Fibroblast of lung (primary cell): Measurements from ENCODE around the gene VTI1A. TPM values are rescaled to one million over a fixed set of nuclear protein-coding genes. Genes with fewer than 3 reads are reported as not detected.

Experiments used
- DNase-seq, 2 donors: peaks; one replicate each; pipeline versions ENCODE4 v3.0.0 to v3.0.0-alpha.2; 2010; ENCODE audit warnings: low read depth in 2 of 2
- H2AFZ ChIP-seq: 2 replicates; pipeline ENCODE4 v1.5.1; 2012; ENCODE audit warnings: low read length, control low read depth, inconsistent platforms
- H3K27ac ChIP-seq: 2 replicates; pipeline ENCODE4 v1.5.1; 2011; ENCODE audit warnings: low read length, control low read depth; ENCODE audit not compliant: insufficient read depth
- H3K27me3 ChIP-seq: 2 replicates; pipeline ENCODE4 v1.5.1; 2011; ENCODE audit warnings: mild to moderate bottlenecking, low read length; ENCODE audit not compliant: control insufficient read depth, insufficient read depth
- H3K36me3 ChIP-seq: 2 replicates; pipeline ENCODE4 v1.5.1; 2011; ENCODE audit warnings: low read length; ENCODE audit not compliant: control insufficient read depth, insufficient read depth
- H3K4me1 ChIP-seq: 2 replicates; pipeline ENCODE4 v1.5.1; 2011; ENCODE audit warnings: low read length; ENCODE audit not compliant: control insufficient read depth, insufficient read depth; ENCODE audit errors: extremely low read depth
- H3K4me2 ChIP-seq: 2 replicates; pipeline ENCODE4 v1.5.1; 2011; ENCODE audit warnings: low read length, control low read depth; ENCODE audit not compliant: insufficient read depth; ENCODE audit errors: extremely low read depth
- H3K4me3 ChIP-seq, 4 experiments: fragments of 200-600 bp in 1 of 4; sonication (generic) in 1 of 4; replicated peaks in 1 of 4; 2 replicates each; pipeline ENCODE4 v1.5.1; 2011 to 2016; ENCODE audit warnings: low read length in 4 of 4, low read depth in 3 of 4, mild to moderate bottlenecking in 3 of 4, control low read depth in 2 of 4, inconsistent platforms in 1 of 4, mixed read lengths in 1 of 4; ENCODE audit not compliant: insufficient read depth in 1 of 4; ENCODE audit errors: control extremely low read depth in 1 of 4
- H3K79me2 ChIP-seq: 2 replicates; pipeline ENCODE4 v1.5.1; 2012; ENCODE audit warnings: mild to moderate bottlenecking, low read length, inconsistent platforms; ENCODE audit not compliant: control insufficient read depth, insufficient read depth
- H3K9ac ChIP-seq: 2 replicates; pipeline ENCODE4 v1.5.1; 2011; ENCODE audit warnings: mild to moderate bottlenecking, low read length, control low read depth; ENCODE audit not compliant: insufficient read depth
- H3K9me3 ChIP-seq: 2 replicates; pipeline ENCODE4 v1.5.1; 2012; ENCODE audit warnings: low read depth, low read length; ENCODE audit not compliant: control insufficient read depth, insufficient read depth
- H4K20me1 ChIP-seq: 2 replicates; pipeline ENCODE4 v1.5.1; 2011; ENCODE audit warnings: low read length; ENCODE audit not compliant: control insufficient read depth, insufficient read depth; ENCODE audit errors: extremely low read depth
- EZH2 ChIP-seq: IDR thresholded peaks from 2 replicates; pipeline ENCODE4 v1.5.1; 2012; ENCODE audit warnings: low read length, control low read depth, mild to moderate bottlenecking; ENCODE audit errors: missing control alignments
- polyA plus RNA-seq, 2 donors: library from polyadenylated mRNA; depleted of rRNA in 1 of 2; stranded (reverse) in 1 of 2; unstranded in 1 of 2; fragments of >200 nt; gene quantifications; 2 replicates each; pipeline ENCODE4 v1.2.1, GENCODE V29; 2011 to 2012; ENCODE audit warnings: missing spikeins in 1 of 2
- total RNA-seq: library from RNA; depleted of rRNA; stranded (reverse); fragments of >200 nt; gene quantifications from 2 replicates; pipeline ENCODE4 v1.2.1, GENCODE V29; 2014
- TF ChIP-seq, protein P1 (sequence below), 2 donors: IDR thresholded peaks in 1 of 2; conservative IDR thresholded peaks in 1 of 2; 1 replicate in 1 of 2; 2 replicates in 1 of 2; pipeline ENCODE4 v1.5.1; 2011 to 2012; ENCODE audit warnings: low read length in 2 of 2, control low read depth in 1 of 2, inconsistent platforms in 1 of 2, low read depth in 1 of 2, mild to moderate bottlenecking in 1 of 2

Gene VTI1A
- total and polyA plus RNA-seq, 2 donors (not counting 1 experiment from before 2014, with no cell fraction given), result 19.1 to 30.9 TPM

DNA sequence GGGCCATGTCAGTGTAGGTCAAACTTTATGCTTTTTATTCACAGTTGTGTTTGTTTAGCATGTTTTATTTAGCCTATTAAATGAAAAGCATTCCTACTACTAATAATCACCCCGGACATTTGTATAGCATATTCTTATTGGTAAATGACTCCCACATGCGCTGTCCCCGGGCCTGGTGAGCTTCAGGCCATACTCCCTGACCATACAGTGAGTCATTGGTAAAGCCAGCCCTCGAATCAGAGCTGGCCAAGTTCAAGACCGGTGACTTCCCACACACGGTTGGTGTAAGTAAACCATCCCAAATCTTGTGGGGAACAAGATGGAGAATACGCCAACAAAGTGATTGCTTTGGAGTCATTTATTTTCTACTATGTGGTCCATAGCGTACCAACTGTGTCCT is 264.4 kb downstream of the VTI1A start:
- TF ChIP-seq EZH2, result no peak
- TF ChIP-seq, protein P1, sequence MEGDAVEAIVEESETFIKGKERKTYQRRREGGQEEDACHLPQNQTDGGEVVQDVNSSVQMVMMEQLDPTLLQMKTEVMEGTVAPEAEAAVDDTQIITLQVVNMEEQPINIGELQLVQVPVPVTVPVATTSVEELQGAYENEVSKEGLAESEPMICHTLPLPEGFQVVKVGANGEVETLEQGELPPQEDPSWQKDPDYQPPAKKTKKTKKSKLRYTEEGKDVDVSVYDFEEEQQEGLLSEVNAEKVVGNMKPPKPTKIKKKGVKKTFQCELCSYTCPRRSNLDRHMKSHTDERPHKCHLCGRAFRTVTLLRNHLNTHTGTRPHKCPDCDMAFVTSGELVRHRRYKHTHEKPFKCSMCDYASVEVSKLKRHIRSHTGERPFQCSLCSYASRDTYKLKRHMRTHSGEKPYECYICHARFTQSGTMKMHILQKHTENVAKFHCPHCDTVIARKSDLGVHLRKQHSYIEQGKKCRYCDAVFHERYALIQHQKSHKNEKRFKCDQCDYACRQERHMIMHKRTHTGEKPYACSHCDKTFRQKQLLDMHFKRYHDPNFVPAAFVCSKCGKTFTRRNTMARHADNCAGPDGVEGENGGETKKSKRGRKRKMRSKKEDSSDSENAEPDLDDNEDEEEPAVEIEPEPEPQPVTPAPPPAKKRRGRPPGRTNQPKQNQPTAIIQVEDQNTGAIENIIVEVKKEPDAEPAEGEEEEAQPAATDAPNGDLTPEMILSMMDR (conservative IDR thresholded peaks at IDR 0.05 in 1 of 2, IDR thresholded peaks at IDR 0.05 in 1 of 2; ENCODE audit: low read depth in 1 of 2, low read length in 2 of 2), result no peak
- Histone ChIP-seq H3K27me3 (no peaks in the 10 kb centered on the region), H3K9ac (no peak overlapping the region), H3K9me3 (no peaks in the 10 kb centered on the region), H2AFZ (no peak overlapping the region), H4K20me1 (no peaks in the 10 kb centered on the region), H3K4me3 (no peak overlapping the region), H3K79me2 (no peaks in the 10 kb centered on the region), H3K4me2 (no peak overlapping the region), H3K36me3 (no peaks in the 10 kb centered on the region), H3K27ac (no peak overlapping the region), H3K4me1 (no peaks in the 10 kb centered on the region)
- DNase-seq, result peak; percentile 24 to 72

DNA sequence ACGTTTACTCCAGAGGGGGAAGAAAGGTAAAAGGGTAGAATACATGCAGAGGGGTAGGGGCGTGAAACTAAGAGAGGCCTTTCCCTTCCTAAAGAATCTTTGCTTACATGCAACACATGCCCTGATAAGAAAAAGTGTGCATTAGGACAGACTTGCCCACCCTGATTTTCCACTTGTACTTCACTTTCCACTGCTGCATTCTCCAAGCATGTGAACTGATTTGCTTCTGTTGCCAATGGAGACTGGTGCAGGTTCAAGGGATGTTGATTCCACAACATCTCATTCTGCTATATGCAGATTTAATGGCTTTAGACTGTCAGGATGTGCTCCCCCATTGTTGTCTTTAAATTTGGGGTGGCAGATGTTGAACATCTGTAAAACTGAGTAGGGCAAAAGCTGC is 265.5 kb downstream of the VTI1A start:
- no peaks in the 10 kb centered on the region for H3K27me3 ChIP-seq
- H3K27ac ChIP-seq, result no peak overlapping the region
- peaks cover 3% of the 10 kb centered on the region for H3K4me1 ChIP-seq
- no peak overlapping the region for H3K4me2 ChIP-seq
- no peak overlapping the region for H3K4me3 ChIP-seq
- no peaks in the 10 kb centered on the region for H4K20me1 ChIP-seq
- DNase-seq, result no peak
- no peaks in the 10 kb centered on the region for H3K9me3 ChIP-seq
- TF ChIP-seq, protein P1 (conservative IDR thresholded peaks at IDR 0.05 in 1 of 2, IDR thresholded peaks at IDR 0.05 in 1 of 2; ENCODE audit: low read depth in 1 of 2, low read length in 2 of 2), result no peak
- no peak for TF ChIP-seq EZH2
- no peak overlapping the region for H3K9ac ChIP-seq
- H3K79me2 ChIP-seq, result no peaks in the 10 kb centered on the region
- H2AFZ ChIP-seq, result no peak overlapping the region
- H3K36me3 ChIP-seq, result no peaks in the 10 kb centered on the region

DNA sequence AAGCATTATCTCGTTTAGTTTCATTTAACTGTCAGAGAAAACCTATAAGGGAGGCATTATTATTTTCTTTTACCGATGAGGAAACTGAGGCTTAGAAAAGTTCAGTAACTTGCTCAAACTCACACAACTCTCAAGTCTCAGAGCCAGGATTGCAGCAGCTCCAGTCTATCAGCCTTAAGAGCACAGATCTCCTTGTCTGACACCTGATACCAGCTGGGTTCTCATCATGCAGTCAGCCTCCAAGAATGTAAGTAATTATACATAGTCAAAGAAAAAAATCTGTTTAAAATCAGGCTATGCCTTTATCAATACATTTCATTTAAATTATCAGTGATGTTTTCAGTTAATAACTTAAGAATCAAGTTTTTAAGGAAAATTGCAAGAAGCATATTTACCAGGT is 266.4 kb downstream of the VTI1A start:
- no peak for TF ChIP-seq EZH2
- TF ChIP-seq, protein P1 (conservative IDR thresholded peaks at IDR 0.05 in 1 of 2, IDR thresholded peaks at IDR 0.05 in 1 of 2; ENCODE audit: low read depth in 1 of 2, low read length in 2 of 2), result no peak
- H3K36me3 ChIP-seq, result no peaks in the 10 kb centered on the region
- H3K27me3 ChIP-seq, result no peaks in the 10 kb centered on the region
- peaks cover 3% of the 10 kb centered on the region for H3K4me1 ChIP-seq
- H3K4me2 ChIP-seq, result no peak overlapping the region
- no peak overlapping the region for H3K27ac ChIP-seq
- no peak overlapping the region for H3K4me3 ChIP-seq
- H3K9ac ChIP-seq, result no peak overlapping the region
- no peaks in the 10 kb centered on the region for H4K20me1 ChIP-seq
- H2AFZ ChIP-seq, result no peak overlapping the region
- H3K9me3 ChIP-seq, result no peaks in the 10 kb centered on the region
- DNase-seq, result peak; percentile 51 to 52
- no peaks in the 10 kb centered on the region for H3K79me2 ChIP-seq
